ENCODE results near the gene RPS29.

Gene RPS29

GRCh38 chr14:49549446-49549845 lies 36.7 kb downstream of the RPS29 start:
- no peak for DNase-seq

DNA sequence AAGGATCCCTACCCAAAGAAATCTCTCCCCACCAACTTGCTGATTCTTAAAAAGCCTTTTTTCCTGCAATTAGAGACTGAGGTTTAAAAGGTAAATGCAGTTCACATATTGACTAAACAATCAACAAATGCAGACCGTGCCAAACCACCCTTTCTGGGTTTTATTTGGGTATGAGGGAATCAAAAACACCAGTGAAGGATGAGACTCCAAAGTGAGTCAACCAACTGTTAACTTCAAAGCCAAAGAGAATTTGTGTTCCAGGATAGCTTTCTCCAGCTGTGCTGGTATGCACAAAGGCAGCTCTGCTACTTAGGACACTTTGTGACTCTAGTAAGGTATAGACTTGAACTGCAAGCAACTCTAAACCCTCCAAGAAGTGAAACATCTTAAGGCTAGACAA lies 39.4 kb downstream of the RPS29 start:
- DNase-seq: no peak

- no peak for DNase-seq
Observed at GRCh38 chr14:49545716-49546115, 40.5 kb downstream of the RPS29 start.

GRCh38 chr14:49545071-49545470 lies 41.1 kb downstream of the RPS29 start:
- no peak for DNase-seq

DNA sequence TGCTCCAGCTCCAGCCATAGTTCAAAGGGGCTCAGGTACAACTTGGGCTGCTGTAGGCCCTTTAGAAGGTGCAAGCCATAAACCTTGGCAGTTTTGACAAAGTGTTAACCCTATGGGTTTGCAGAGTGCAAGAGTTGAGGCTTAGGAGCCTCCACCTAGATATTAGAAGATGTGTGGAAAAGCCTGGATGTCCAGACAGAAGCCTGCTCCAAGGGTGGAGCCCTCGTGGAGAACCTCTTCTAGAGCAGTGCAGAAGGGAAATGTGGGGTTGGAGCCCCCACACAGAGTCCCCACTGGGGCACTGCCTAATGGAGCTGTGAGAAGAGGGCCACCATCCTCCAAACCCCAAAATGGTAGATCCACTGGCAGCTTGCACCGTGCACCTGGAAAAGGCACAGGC lies 45.1 kb downstream of the RPS29 start:
- no peak for DNase-seq

- no peak for DNase-seq
Observed at GRCh38 chr14:49538852-49539251, 47.3 kb downstream of the RPS29 start.

All from NCI-H2029 (cell line).